K562 (cell line): Measurements from ENCODE around the gene KLF2.

Experiments used
- MNT ChIP-seq, 2 experiments: fragments of 450-650 bp; conservative IDR thresholded peaks; 2 replicates each; pipeline ENCODE4 v1.6.1; 2017; ENCODE audit warnings: mild to moderate bottlenecking in 2 of 2, moderate library complexity in 2 of 2
- PKNOX1 ChIP-seq: fragments of 450-650 bp; IDR thresholded peaks from 2 replicates; pipeline ENCODE4 v1.6.1; 2016
- STAT5A ChIP-seq: IDR thresholded peaks from 2 replicates; pipeline ENCODE4 v1.6.1; 2012; ENCODE audit warnings: low read length, inconsistent platforms, borderline replicate concordance

GRCh38 chr19:16327501-16327900, 2.9 kb downstream of the KLF2 start:
- no peak for TF ChIP-seq MNT (conservative IDR thresholded peaks at IDR 0.05)
- TF ChIP-seq STAT5A = no peak
- TF ChIP-seq PKNOX1 = no peak
